Activated naive CD8-positive, alpha-beta T cell treated with anti-CD3 and anti-CD28 coated beads for 36 hours (primary cell): Measurements from ENCODE around the gene IQCM. TPM values are rescaled to one million over a fixed set of nuclear protein-coding genes. Genes with fewer than 3 reads are reported as not detected.

Experiments
- DNase-seq: peaks from one replicate; pipeline ENCODE4 v3.0.0; 2021
- H3K27ac Mint-ChIP-seq: one replicate; pipeline ENCODE4 v1.8.0; 2022; ENCODE audit warnings: mild to moderate bottlenecking, moderate library complexity, mixed read lengths
- H3K27me3 Mint-ChIP-seq: one replicate; pipeline ENCODE4 v1.8.0; 2022; ENCODE audit warnings: mild to moderate bottlenecking, mixed read lengths
- H3K36me3 Mint-ChIP-seq: one replicate; pipeline ENCODE4 v1.8.0; 2021; ENCODE audit warnings: mild to moderate bottlenecking, mixed read lengths
- H3K4me1 Mint-ChIP-seq: one replicate; pipeline ENCODE4 v1.8.0; 2021; ENCODE audit warnings: mixed read lengths
- H3K4me3 Mint-ChIP-seq: one replicate; pipeline ENCODE4 v1.8.0; 2022; ENCODE audit warnings: mild to moderate bottlenecking, moderate library complexity, mixed read lengths
- H3K9me3 Mint-ChIP-seq: one replicate; pipeline ENCODE4 v1.8.0; 2022; ENCODE audit warnings: mixed read lengths
- total RNA-seq, 2 experiments: library from RNA; stranded (reverse); gene quantifications; one replicate each; pipeline ENCODE4 v1.2.3, GENCODE V29; 2021

Gene IQCM
- total RNA-seq, 2 experiments from 2014 or later, result not detected

GRCh38 chr4:149746276-149746675 lies 69.4 kb downstream of the IQCM start:
- no peaks in the 10 kb centered on the region for H3K36me3 Mint-ChIP-seq
- no peaks in the 10 kb centered on the region for H3K27me3 Mint-ChIP-seq
- no peak for DNase-seq
- H3K27ac Mint-ChIP-seq, result no peak overlapping the region
- no peak overlapping the region for H3K4me3 Mint-ChIP-seq
- no peaks in the 10 kb centered on the region for H3K4me1 Mint-ChIP-seq
- H3K9me3 Mint-ChIP-seq, result no peaks in the 10 kb centered on the region

DNA sequence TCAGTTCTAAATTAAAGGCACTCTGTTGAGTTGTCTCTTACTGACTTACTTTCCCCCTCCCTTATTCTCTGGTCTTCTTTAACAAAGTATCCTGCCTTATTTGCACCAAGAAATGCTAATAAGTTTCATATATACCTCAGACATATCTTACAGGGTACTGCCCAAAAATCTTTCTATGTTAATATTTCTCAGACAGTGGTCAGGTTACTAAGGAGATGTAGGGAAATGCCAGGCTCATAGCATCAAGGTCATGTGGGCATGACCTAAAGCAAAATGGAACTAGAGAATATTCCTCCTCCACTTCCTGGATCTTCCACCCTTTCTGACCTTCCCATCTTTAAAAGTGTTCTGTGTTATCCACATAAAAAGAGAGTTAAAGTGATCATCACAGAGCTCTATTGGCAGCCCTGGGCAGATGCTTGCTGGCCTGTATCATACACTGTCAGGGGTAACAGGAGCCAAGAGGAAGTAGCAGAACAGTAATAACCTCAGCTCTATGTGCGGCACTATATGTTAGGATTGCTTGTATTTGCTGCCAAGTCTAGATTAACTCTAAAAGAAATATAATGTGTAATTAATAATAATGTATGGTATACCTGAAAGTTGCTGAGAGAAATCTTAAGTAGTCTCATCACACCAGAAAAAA lies 74.3 kb downstream of the IQCM start:
- no peaks in the 10 kb centered on the region for H3K36me3 Mint-ChIP-seq
- no peaks in the 10 kb centered on the region for H3K27me3 Mint-ChIP-seq
- no peak overlapping the region for H3K4me3 Mint-ChIP-seq
- no peak overlapping the region for H3K27ac Mint-ChIP-seq
- no peak for DNase-seq
- no peaks in the 10 kb centered on the region for H3K9me3 Mint-ChIP-seq
- no peaks in the 10 kb centered on the region for H3K4me1 Mint-ChIP-seq

GRCh38 chr4:149738156-149738555 lies 77.5 kb downstream of the IQCM start:
- Mint-ChIP-seq H3K27ac (no peak overlapping the region), H3K9me3 (no peaks in the 10 kb centered on the region), H3K4me3 (no peak overlapping the region), H3K36me3 (no peaks in the 10 kb centered on the region), H3K27me3 (no peaks in the 10 kb centered on the region), H3K4me1 (no peaks in the 10 kb centered on the region)
- DNase-seq, result no peak

DNA sequence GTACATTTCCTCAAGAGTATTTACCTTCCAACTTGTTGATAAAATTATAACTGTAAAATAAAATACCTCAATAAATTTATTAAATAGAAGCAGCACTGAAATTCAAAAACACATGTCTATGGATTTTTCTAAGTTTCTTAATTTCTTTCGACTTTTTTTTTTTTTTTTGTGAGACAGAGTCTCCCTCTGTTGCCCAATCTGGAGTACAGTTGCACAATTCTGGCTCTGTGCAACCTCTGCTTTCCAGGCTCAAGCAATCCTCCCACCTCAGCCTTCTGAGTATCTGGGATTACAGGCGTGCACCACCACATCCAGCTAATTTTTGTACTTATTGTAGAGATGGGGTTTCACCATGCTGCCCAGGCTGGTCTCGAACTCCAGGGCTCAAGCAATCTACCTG lies 79.8 kb downstream of the IQCM start:
- H3K4me3 Mint-ChIP-seq, result no peak overlapping the region
- no peak for DNase-seq
- no peaks in the 10 kb centered on the region for H3K27me3 Mint-ChIP-seq
- no peaks in the 10 kb centered on the region for H3K4me1 Mint-ChIP-seq
- no peaks in the 10 kb centered on the region for H3K36me3 Mint-ChIP-seq
- H3K27ac Mint-ChIP-seq, result no peak overlapping the region
- peaks cover 1% of the 10 kb centered on the region for H3K9me3 Mint-ChIP-seq

DNA sequence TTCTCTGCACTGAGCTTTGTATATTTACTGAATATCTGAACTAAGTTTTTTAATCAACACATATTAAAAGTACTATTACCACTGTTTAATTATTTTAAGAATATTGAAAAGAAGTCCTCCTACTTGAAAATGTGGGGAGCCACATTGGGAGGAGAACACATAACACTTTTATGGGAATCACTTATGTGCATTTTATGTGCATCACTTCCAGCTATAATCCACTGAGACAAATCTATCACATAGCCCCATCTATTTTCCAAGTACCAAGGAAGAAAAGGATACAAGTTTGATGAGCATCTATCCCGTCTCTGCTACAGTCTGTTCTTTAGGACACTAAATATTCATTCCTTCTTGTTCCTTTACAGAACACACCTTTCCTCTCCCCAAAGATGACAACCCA lies 87.2 kb downstream of the IQCM start:
- Mint-ChIP-seq H3K9me3 (peaks cover 1% of the 10 kb centered on the region), H3K36me3 (no peaks in the 10 kb centered on the region), H3K4me1 (no peaks in the 10 kb centered on the region), H3K4me3 (no peak overlapping the region), H3K27ac (no peak overlapping the region), H3K27me3 (no peaks in the 10 kb centered on the region)
- DNase-seq, result no peak

DNA sequence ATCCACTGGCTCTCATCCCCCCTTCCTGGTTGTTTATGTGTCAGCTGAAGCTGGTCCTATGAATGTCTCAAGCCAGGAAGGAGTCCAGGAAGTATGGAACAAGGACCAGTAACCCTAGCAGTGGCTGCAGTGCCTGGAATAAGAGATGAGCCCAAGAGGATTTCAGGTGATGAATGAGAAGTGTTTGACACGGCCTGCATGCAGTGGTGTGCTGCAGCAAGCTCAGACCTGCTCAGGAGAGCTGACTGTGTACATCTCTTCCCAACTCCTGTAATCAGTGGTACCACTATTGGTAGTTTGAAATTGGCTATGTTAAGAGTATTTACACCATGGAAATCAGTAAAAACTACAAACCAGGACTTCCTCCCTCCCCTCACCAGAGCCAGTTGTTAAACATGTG lies 88.0 kb downstream of the IQCM start:
- Mint-ChIP-seq H3K27ac (no peak overlapping the region), H3K36me3 (no peaks in the 10 kb centered on the region), H3K9me3 (peaks cover 1% of the 10 kb centered on the region), H3K27me3 (no peaks in the 10 kb centered on the region), H3K4me1 (no peaks in the 10 kb centered on the region), H3K4me3 (no peak overlapping the region)
- no peak for DNase-seq

- H3K4me3 Mint-ChIP-seq, result no peak overlapping the region
- no peak overlapping the region for H3K27ac Mint-ChIP-seq
- no peaks in the 10 kb centered on the region for H3K27me3 Mint-ChIP-seq
- H3K9me3 Mint-ChIP-seq, result no peaks in the 10 kb centered on the region
- no peaks in the 10 kb centered on the region for H3K4me1 Mint-ChIP-seq
- no peaks in the 10 kb centered on the region for H3K36me3 Mint-ChIP-seq
- DNase-seq, result no peak
Observed at GRCh38 chr4:149723065-149723464, 92.6 kb downstream of the IQCM start.

GRCh38 chr4:149719806-149720205 lies 95.8 kb downstream of the IQCM start:
- DNase-seq, result no peak

DNA sequence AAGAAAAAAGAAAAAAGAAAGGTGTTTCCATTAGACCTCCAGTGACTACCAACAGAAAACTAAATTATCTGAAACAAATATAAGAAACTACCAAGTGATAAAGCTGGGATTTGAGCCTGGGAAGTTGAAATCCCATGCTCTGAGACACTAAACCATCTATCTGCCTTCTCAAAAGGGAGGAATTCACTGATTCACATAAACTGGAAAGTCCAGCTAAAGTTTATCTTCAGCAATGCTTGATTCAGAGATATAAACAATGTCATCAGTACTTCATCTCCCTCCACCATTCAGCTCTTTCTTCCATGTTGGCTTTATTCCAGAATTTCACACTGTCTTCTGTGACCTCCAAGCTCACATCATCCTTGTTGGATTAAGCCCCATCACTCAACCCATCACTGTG lies 96.3 kb downstream of the IQCM start:
- Mint-ChIP-seq H3K4me3 (no peak overlapping the region), H3K27ac (no peak overlapping the region), H3K27me3 (no peaks in the 10 kb centered on the region), H3K36me3 (no peaks in the 10 kb centered on the region), H3K9me3 (no peaks in the 10 kb centered on the region), H3K4me1 (no peaks in the 10 kb centered on the region)
- DNase-seq, result no peak

More at GRCh38 chr4:149719806-149720205, 95.8 kb downstream of the IQCM start:
- Mint-ChIP-seq H3K36me3 (no peaks in the 10 kb centered on the region), H3K4me1 (no peaks in the 10 kb centered on the region), H3K4me3 (no peak overlapping the region), H3K27ac (no peak overlapping the region), H3K9me3 (no peaks in the 10 kb centered on the region), H3K27me3 (no peaks in the 10 kb centered on the region)

DNA sequence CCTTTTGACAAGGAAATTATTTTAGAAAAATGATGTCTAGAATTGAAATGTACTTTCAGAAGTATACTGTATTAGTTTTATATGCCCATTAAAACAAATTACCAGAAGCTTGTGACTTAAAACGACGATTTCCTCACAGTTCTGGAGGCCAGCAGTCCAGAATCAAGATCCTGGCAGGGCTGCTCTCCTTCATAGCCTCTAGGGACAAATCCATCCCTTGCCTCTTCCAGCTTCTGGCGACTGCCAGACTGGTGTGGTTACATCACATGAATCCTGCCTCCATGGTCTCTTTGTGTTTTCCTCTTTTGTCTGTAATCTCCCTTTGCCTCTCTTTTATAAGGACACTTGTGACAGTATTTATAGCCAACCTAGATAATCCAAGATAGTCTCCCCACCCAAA lies 97.1 kb downstream of the IQCM start:
- H3K9me3 Mint-ChIP-seq, result no peaks in the 10 kb centered on the region
- H3K4me3 Mint-ChIP-seq, result no peak overlapping the region
- H3K27me3 Mint-ChIP-seq, result no peaks in the 10 kb centered on the region
- DNase-seq, result no peak
- H3K27ac Mint-ChIP-seq, result no peak overlapping the region
- H3K36me3 Mint-ChIP-seq, result no peaks in the 10 kb centered on the region
- H3K4me1 Mint-ChIP-seq, result no peaks in the 10 kb centered on the region

DNA sequence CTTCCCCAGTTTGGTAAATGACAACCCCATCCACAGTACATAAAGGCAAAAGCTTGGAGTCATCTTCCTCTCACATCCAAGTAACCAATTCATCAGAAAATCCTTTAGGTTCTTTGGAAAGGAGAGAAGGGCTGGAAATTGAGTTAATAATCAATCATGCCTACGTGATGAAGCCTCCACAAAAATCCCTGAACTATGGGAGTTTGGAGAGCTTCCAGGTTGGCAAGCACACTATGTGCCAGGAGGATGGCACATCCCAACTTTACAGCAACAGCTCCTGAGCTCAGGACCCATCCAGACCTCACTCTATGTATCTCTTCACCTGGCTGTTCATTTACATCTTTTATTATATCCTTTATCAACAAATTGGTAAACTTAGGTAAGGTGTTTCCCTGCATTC lies 98.9 kb downstream of the IQCM start:
- no peak for DNase-seq
- no peaks in the 10 kb centered on the region for H3K36me3 Mint-ChIP-seq
- H3K27me3 Mint-ChIP-seq, result no peaks in the 10 kb centered on the region
- no peak overlapping the region for H3K27ac Mint-ChIP-seq
- no peaks in the 10 kb centered on the region for H3K4me1 Mint-ChIP-seq
- H3K4me3 Mint-ChIP-seq, result no peak overlapping the region
- no peaks in the 10 kb centered on the region for H3K9me3 Mint-ChIP-seq

DNA sequence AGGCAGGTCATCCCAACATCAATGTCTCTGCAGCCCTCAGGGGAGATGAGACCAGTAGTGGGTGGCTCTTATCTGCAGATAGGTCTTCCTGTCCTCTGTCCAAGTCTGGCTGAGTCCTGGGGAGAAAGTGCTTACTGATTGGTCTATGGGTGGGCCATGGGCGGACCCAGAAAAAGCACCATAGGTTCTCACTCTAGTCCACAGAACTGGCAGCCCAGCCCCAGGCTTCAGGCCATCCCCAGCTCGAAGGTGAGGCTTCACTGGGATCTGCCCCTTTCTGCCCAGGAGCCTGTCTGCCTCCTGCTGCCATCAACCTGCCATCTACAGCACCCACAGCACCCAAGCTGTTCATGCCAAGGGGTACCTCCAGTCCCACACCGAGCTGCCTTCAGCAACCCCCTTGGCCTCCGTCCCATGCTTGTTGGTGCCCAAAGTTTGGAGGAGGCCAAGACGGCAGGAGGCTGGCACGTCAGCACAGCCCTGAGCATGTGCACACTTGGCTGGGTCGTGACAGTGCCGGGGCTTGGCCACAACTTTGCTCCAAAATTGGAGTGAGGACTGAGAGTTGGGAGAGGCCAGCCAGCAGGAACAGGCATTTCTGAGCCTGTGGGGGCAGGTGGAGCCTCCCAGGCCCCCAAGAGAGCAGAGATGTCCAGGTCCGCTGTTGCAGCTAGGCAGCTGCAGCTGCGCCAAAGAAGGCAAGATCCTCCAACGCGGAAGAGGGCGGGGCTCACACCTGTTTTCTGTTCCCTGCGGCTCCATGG lies 99.6 kb downstream of the IQCM start:
- Mint-ChIP-seq H3K27me3 (no peaks in the 10 kb centered on the region), H3K27ac (no peak overlapping the region), H3K4me1 (no peaks in the 10 kb centered on the region), H3K4me3 (no peak overlapping the region), H3K9me3 (no peaks in the 10 kb centered on the region), H3K36me3 (no peaks in the 10 kb centered on the region)
- DNase-seq, result no peak

DNA sequence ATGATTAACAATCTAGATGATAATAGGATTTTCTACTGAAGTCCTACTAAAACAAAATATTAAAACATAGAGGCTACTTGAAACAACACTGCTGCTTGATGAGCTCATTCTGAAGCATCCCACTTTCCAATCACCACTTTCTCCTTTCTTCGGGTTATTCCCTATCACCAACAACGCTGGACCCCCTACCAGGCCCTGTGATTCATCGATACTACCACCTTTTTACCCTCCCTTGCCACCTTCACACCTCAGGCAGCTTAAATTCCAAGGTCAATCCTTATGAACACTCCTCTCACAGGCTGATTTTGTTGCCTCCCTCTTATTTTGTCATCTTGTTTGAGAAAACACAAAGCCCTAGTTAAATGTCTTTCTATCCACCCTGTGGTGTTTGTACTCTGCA lies 102.6 kb downstream of the IQCM start:
- H3K27ac Mint-ChIP-seq, result no peak overlapping the region
- H3K4me1 Mint-ChIP-seq, result no peaks in the 10 kb centered on the region
- DNase-seq, result no peak
- no peak overlapping the region for H3K4me3 Mint-ChIP-seq
- no peaks in the 10 kb centered on the region for H3K27me3 Mint-ChIP-seq
- no peaks in the 10 kb centered on the region for H3K36me3 Mint-ChIP-seq
- H3K9me3 Mint-ChIP-seq, result no peaks in the 10 kb centered on the region

- Mint-ChIP-seq H3K27ac (no peak overlapping the region), H3K36me3 (no peaks in the 10 kb centered on the region), H3K4me1 (no peaks in the 10 kb centered on the region), H3K4me3 (no peak overlapping the region), H3K27me3 (no peaks in the 10 kb centered on the region), H3K9me3 (no peaks in the 10 kb centered on the region)
- DNase-seq, result no peak
Observed at GRCh38 chr4:149711593-149712365, 103.9 kb downstream of the IQCM start.

GRCh38 chr4:149709640-149710039 lies 106.0 kb downstream of the IQCM start:
- no peak overlapping the region for H3K4me3 Mint-ChIP-seq
- no peak for DNase-seq
- no peaks in the 10 kb centered on the region for H3K9me3 Mint-ChIP-seq
- H3K27ac Mint-ChIP-seq, result no peak overlapping the region
- H3K27me3 Mint-ChIP-seq, result no peaks in the 10 kb centered on the region
- H3K4me1 Mint-ChIP-seq, result no peaks in the 10 kb centered on the region
- no peaks in the 10 kb centered on the region for H3K36me3 Mint-ChIP-seq
